HEK293T (cell line): ENCODE data around the gene CPEB4.

ENCODE experiments used
- CTCF ChIA-PET: fragments of 350-600 bp; formaldehyde crosslinking; extraction: SDS; loops from one replicate; lab custom pipeline; 2021; ENCODE audit warnings: antibody characterized with exemption, inconsistent platforms; lab: Yijun Ruan, JAX
- POLR2A ChIA-PET: fragments of 350-600 bp; formaldehyde crosslinking; extraction: SDS; loops from one replicate; lab custom pipeline; 2020; ENCODE audit warnings: antibody characterized with exemption, inconsistent platforms; lab: Yijun Ruan, JAX
- DNase-seq: peaks from one replicate; pipeline ENCODE4 v3.0.0; 2012; ENCODE audit warnings: mixed read lengths; ENCODE audit errors: extremely low spot score
- ARNT ChIP-seq: fragments of 450-650 bp; IDR thresholded peaks from 2 replicates; pipeline ENCODE4 v1.6.1; 2017; ENCODE audit warnings: mild to moderate bottlenecking
- BHLHE40 ChIP-seq: fragments of 450-650 bp; IDR thresholded peaks from 2 replicates; pipeline ENCODE4 v1.6.1; 2016; ENCODE audit warnings: mild to moderate bottlenecking, moderate library complexity, borderline replicate concordance
- CTBP1 ChIP-seq: fragments of 450-650 bp; IDR thresholded peaks from 2 replicates; pipeline ENCODE4 v1.6.1; 2016; ENCODE audit warnings: borderline replicate concordance
- ELF4 ChIP-seq: fragments of 450-650 bp; IDR thresholded peaks from 2 replicates; pipeline ENCODE4 v1.6.1; 2017; ENCODE audit warnings: antibody characterized with exemption
- FOXA1 ChIP-seq: fragments of 450-650 bp; IDR thresholded peaks from 2 replicates; pipeline ENCODE4 v1.6.1; 2016; ENCODE audit warnings: mild to moderate bottlenecking
- FOXK2 ChIP-seq: fragments of 450-650 bp; IDR thresholded peaks from 2 replicates; pipeline ENCODE4 v1.6.1; 2016; ENCODE audit warnings: mild to moderate bottlenecking
- FOXM1 ChIP-seq: fragments of 450-650 bp; IDR thresholded peaks from 2 replicates; pipeline ENCODE4 v1.6.1; 2017; ENCODE audit warnings: mild to moderate bottlenecking, borderline replicate concordance
- HDGF ChIP-seq: fragments of 450-650 bp; IDR thresholded peaks from 2 replicates; pipeline ENCODE4 v1.6.1; 2017; ENCODE audit warnings: antibody characterized with exemption, borderline replicate concordance
- L3MBTL2 ChIP-seq: fragments of 450-650 bp; conservative IDR thresholded peaks from 2 replicates; pipeline ENCODE4 v1.6.1; 2016; ENCODE audit warnings: mild to moderate bottlenecking
- LEF1 ChIP-seq: fragments of 450-650 bp; IDR thresholded peaks from 2 replicates; pipeline ENCODE4 v1.6.1; 2017; ENCODE audit warnings: mild to moderate bottlenecking, borderline replicate concordance
- NFRKB ChIP-seq: fragments of 450-650 bp; IDR thresholded peaks from 2 replicates; pipeline ENCODE4 v1.6.1; 2016; ENCODE audit warnings: mild to moderate bottlenecking, moderate library complexity
- PKNOX1 ChIP-seq: fragments of 450-650 bp; IDR thresholded peaks from 2 replicates; pipeline ENCODE4 v1.6.1; 2016
- SP1 ChIP-seq: fragments of 450-650 bp; IDR thresholded peaks from 2 replicates; pipeline ENCODE4 v1.6.1; 2017
- SUZ12 ChIP-seq: fragments of 450-650 bp; IDR thresholded peaks from 2 replicates; pipeline ENCODE4 v1.6.1; 2016; ENCODE audit warnings: mild to moderate bottlenecking
- TARDBP ChIP-seq: fragments of 450-650 bp; IDR thresholded peaks from 2 replicates; pipeline ENCODE4 v1.6.1; 2016
- ZNF384 ChIP-seq: fragments of 450-650 bp; IDR thresholded peaks from 2 replicates; pipeline ENCODE4 v1.6.1; 2016

CPEB4 gene

DNA sequence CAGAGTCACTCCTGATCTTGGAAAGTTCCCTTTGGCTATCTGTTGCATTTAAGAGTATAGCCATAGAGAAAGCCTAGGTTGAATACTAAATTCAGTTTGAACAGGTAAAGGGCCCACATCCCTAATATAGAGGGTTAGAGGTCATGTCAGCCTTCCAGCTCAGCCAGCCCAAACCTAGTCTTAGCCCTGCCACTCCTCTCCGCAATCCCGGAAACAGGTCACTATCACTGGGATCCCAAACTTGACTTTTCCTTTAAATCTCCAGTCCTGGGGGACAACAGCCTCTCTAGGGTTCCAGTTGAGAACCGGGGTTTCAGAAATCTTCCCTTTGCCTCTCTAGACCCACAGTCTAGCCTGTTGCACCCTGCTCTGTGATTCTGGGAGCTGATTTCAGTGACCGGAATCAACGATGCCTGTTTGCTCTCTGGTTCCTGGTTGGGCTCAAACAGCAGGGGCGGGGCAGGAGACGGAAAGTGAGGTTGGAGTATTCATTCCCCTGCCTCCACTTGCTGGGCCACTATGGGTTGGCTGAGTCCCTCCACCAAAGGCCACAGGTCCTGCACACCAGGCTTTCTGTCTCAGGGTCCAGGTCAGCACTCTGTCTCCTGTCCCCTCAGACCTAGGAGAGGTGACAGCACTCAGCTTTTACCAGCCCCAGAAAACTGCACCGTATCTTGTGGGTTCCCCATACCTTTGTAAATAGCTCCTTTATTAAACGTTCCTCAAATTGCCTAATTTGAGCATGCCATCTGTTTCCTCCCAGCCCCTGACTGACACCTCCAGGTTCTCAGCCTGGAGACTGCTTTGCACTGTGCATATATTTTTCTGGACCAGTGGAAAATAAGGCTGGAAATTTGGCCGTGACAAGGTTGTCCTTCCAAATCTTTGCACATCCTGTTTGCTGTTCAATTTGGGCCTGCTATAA, 23.8 kb upstream of the CPEB4 start:
- CTCF ChIA-PET: no interaction called here
- DNase-seq: no peak
- TF ChIP-seq ZNF384: no peak
- no peak for TF ChIP-seq HDGF
- no peak for TF ChIP-seq SUZ12
- TF ChIP-seq TARDBP: no peak
- no peak for TF ChIP-seq FOXA1
- no peak for TF ChIP-seq NFRKB
- TF ChIP-seq L3MBTL2: no peak
- no peak for TF ChIP-seq ARNT
- no peak for TF ChIP-seq ELF4
- POLR2A ChIA-PET: interaction anchor here (1.6 kb wide), 1 partner anchor 9 kb away, joined by 3 read pairs; no protein-coding TSS in a partner anchor

GRCh38 chr5:173866243-173866857, 21.8 kb upstream of the CPEB4 start:
- ChIA-PET CTCF (no interaction called here), POLR2A (interaction anchor here (1.3 kb wide), 1 partner anchor 22 kb away, joined by 4 read pairs; the partner anchor contains the start of gene CPEB4)
- DNase-seq: no peak
- TF ChIP-seq FOXM1 (no peak), ELF4 (no peak), LEF1 (no peak), NFRKB (no peak), TARDBP (no peak), PKNOX1 (no peak), CTBP1 (no peak), ARNT (no peak), SUZ12 (no peak), FOXA1 (no peak), ZNF384 (no peak), SP1 (no peak), BHLHE40 (no peak), L3MBTL2 (no peak), HDGF (no peak)

- TF ChIP-seq CTBP1 (no peak), SUZ12 (no peak), FOXK2 (no peak), TARDBP (no peak)
- POLR2A ChIA-PET: interaction anchor here (1.3 kb wide), 1 partner anchor 21 kb away, joined by 4 read pairs; the partner anchor contains the start of gene CPEB4
- DNase-seq: no peak
- CTCF ChIA-PET: no interaction called here
These were observed 21.1 kb upstream of the CPEB4 start for GRCh38 chr5:173866858-173867679.

GRCh38 chr5:173868096-173868880, 19.9 kb upstream of the CPEB4 start:
- TF ChIP-seq SP1 (no peak), HDGF (no peak), BHLHE40 (no peak), FOXA1 (no peak), FOXM1 (no peak), CTBP1 (no peak), LEF1 (no peak), ZNF384 (no peak)
- CTCF ChIA-PET: no interaction called here
- DNase-seq: no peak
- POLR2A ChIA-PET: no interaction called here

- TF ChIP-seq TARDBP (no peak), CTBP1 (no peak), SP1 (no peak), L3MBTL2 (no peak), HDGF (no peak)
- no peak for DNase-seq
- POLR2A ChIA-PET: no interaction called here
- CTCF ChIA-PET: no interaction called here
These were observed 18.8 kb upstream of the CPEB4 start for GRCh38 chr5:173869316-173869715.

GRCh38 chr5:173872957-173873305, 15.2 kb upstream of the CPEB4 start:
- ChIA-PET CTCF (no interaction called here), POLR2A (no interaction called here)
- TF ChIP-seq SP1 (no peak), ARNT (no peak), NFRKB (no peak), FOXM1 (no peak), TARDBP (no peak), BHLHE40 (no peak), LEF1 (no peak), CTBP1 (no peak), ELF4 (no peak), SUZ12 (no peak), L3MBTL2 (no peak), HDGF (no peak), ZNF384 (no peak), FOXA1 (no peak), FOXK2 (no peak), PKNOX1 (no peak)
- no peak for DNase-seq
